ENCODE results near the gene UHRF2.

Gene UHRF2

GRCh38 chr9:6384732-6385131 is 28.3 kb upstream of the UHRF2 start:
- TF ChIP-seq, protein P1, sequence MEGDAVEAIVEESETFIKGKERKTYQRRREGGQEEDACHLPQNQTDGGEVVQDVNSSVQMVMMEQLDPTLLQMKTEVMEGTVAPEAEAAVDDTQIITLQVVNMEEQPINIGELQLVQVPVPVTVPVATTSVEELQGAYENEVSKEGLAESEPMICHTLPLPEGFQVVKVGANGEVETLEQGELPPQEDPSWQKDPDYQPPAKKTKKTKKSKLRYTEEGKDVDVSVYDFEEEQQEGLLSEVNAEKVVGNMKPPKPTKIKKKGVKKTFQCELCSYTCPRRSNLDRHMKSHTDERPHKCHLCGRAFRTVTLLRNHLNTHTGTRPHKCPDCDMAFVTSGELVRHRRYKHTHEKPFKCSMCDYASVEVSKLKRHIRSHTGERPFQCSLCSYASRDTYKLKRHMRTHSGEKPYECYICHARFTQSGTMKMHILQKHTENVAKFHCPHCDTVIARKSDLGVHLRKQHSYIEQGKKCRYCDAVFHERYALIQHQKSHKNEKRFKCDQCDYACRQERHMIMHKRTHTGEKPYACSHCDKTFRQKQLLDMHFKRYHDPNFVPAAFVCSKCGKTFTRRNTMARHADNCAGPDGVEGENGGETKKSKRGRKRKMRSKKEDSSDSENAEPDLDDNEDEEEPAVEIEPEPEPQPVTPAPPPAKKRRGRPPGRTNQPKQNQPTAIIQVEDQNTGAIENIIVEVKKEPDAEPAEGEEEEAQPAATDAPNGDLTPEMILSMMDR (IDR thresholded peaks at IDR 0.05; ENCODE audit: insufficient read depth, low read depth, low read length, missing control alignments), result no peak
- H3K4me3 ChIP-seq (ENCODE audit: low read length), result no peak overlapping the region
- peak; percentile 7 for DNase-seq (ENCODE audit: low read depth)

DNA sequence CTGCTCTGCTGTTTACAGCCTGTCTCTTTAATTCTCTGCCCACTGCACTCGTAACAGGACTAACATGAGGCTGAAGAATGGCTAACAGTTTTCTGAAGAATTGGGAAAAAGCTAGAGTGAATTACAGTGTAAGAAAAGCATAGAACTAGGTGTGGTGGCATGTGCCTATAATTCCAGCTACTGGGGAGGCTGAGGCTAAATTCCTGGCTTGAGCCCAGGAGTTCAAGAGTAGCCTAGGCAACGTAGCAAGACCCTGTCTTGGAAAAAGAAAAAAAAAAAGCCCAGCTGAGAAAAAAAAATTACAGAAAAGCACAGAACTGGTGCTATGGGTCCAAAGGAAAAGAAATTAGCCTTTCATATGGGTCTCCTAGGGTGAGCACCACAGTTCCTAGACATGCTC is 13.9 kb upstream of the UHRF2 start:
- DNase-seq (ENCODE audit: low read depth), result no peak
- no peak overlapping the region for H3K4me3 ChIP-seq (ENCODE audit: low read length)
- TF ChIP-seq, protein P1 (IDR thresholded peaks at IDR 0.05; ENCODE audit: insufficient read depth, low read depth, low read length, missing control alignments), result no peak

GRCh38 chr9:6405371-6405770 is 7.6 kb upstream of the UHRF2 start:
- no peak overlapping the region for H3K4me3 ChIP-seq (ENCODE audit: low read length)
- no peak for DNase-seq (ENCODE audit: low read depth)
- TF ChIP-seq, protein P1 (IDR thresholded peaks at IDR 0.05; ENCODE audit: insufficient read depth, low read depth, low read length, missing control alignments), result no peak

GRCh38 chr9:6407778-6408177 is 5.2 kb upstream of the UHRF2 start:
- DNase-seq (ENCODE audit: low read depth), result no peak
- TF ChIP-seq, protein P1 (IDR thresholded peaks at IDR 0.05; ENCODE audit: insufficient read depth, low read depth, low read length, missing control alignments), result no peak
- H3K4me3 ChIP-seq (ENCODE audit: low read length), result no peak overlapping the region

GRCh38 chr9:6408320-6408719 is 4.7 kb upstream of the UHRF2 start:
- H3K4me3 ChIP-seq (ENCODE audit: low read length), result no peak overlapping the region
- peak; percentile 30 for DNase-seq (ENCODE audit: low read depth)
- TF ChIP-seq, protein P1 (IDR thresholded peaks at IDR 0.05; ENCODE audit: insufficient read depth, low read depth, low read length, missing control alignments), result no peak

DNA sequence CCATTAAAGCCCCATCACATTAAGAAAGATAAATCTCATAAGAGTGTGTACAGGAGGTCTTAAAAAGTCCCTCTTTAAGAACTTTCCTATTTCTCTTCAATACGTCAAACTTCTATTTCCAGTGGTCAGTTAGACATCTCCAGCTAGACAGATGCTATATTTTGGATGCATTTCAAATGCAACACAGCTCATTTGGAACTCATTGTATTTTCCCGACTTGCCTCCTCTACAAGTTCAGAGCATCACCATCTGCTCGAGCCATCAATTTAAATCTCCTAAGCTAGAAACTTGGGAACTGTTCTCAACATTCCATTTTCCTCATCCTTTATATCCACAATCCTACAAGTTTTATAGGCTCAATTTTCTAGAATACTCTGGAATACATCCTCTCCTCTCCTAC is 3.2 kb upstream of the UHRF2 start:
- DNase-seq (ENCODE audit: low read depth), result no peak
- TF ChIP-seq, protein P1 (IDR thresholded peaks at IDR 0.05; ENCODE audit: insufficient read depth, low read depth, low read length, missing control alignments), result no peak
- H3K4me3 ChIP-seq (ENCODE audit: low read length), result no peak overlapping the region

DNA sequence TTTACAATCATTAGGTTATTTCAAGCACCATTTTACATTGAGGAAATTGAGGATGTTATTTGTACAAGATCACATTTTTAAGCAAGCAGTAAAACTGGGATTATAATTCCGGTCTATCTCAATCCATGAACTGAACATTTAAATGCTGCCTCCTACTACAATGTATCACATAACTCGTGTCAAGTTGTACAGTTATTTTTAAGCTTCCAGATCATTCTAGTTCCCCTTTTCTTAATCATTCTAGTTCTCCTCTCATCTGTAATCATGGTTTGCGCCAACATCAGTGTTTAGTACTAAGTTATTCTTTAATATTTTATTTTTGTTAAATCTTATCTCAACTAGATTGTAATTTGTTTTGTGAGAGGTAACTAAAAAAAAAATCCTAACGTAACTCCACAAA is 2.4 kb upstream of the UHRF2 start:
- H3K4me3 ChIP-seq (ENCODE audit: low read length), result no peak overlapping the region
- no peak for DNase-seq (ENCODE audit: low read depth)
- TF ChIP-seq, protein P1 (IDR thresholded peaks at IDR 0.05; ENCODE audit: insufficient read depth, low read depth, low read length, missing control alignments), result no peak
